ENCODE data around the gene FBXO4.
A peak's percentile ranks its signal among the peaks of the same experiment; 100 is the strongest.
"Not testable (repeated sequence)": the region's sequence is repeated elsewhere in the genome, so short reads cannot be mapped to it uniquely, and the experiment has no call there.

FBXO4 gene

DNA sequence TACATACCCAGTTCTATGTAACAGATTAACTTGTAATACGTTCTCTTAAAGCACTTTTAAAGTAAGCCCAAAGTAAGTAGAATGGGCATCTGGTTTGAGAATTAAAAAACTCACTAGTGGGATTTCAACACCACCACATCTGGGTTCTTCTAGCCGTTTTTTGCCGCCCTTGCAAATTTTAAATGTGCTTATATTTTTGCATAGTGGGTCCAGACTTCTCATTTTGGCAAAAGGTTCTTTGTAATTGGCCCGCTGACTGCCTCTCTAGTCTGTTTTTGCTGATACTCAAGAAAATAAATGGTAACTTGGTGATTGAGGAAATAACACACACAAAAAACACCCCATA is 582 bp upstream of the FBXO4 start:
- no peak for DNase-seq

DNA sequence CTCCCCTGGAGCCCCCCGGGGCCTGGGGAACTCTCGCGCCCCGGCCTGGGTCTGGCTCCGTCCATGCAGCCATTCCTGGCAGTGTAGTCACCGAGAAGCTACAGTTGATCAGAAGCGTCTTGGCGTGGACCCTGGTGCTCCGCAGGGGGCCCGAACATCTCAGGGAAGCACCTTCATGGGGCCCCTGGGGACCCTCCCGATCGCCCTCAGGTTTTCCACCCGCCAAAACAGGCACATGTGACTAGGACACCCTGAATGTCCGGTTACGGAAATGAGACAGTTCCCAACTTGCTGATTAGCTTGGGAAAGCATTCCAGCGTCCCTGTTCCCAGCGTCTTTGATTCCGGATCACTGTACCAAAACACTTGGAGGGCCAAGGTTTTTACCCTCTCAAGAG is 472 bp downstream of the FBXO4 start:
- DNase-seq: peak; percentile 40 to 50

DNA sequence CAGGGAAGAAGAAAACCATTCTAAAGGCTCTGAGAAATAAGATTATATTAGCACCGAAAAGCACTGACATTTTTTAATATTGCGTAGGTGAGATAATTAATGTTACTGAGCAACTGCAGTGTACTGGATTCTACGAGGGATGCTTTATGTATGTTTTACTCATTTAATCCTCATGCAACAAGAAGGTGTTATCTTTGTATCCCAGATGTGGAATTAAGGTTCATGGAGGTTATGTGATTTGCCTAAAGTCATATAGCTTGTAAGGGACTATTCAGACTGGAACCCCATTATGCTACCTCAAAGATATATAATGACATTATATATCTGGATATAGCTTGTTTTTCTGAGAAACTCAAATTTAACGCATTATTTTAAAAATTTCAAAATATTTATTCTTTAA is 2.5 kb downstream of the FBXO4 start:
- DNase-seq: no peak

DNA sequence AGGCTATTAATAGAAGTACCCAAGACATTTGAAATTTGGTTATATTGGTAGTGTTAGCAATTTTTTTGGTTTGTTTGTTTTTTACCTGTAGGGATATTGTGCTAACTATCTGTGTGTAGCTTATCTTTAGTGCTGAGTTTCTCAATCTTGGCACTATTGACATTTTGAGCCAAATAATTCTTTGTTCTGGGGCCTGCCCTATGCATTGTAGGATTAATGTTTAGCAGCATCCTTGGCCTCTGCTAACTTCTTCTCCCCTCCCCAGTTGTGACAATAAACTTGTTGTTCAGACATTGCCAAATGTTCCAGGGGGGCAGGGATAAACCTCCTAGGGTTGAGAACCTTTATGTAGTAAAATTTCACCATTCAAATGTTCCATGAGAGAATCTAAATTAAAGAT is 4.0 kb downstream of the FBXO4 start:
- DNase-seq: no peak

DNA sequence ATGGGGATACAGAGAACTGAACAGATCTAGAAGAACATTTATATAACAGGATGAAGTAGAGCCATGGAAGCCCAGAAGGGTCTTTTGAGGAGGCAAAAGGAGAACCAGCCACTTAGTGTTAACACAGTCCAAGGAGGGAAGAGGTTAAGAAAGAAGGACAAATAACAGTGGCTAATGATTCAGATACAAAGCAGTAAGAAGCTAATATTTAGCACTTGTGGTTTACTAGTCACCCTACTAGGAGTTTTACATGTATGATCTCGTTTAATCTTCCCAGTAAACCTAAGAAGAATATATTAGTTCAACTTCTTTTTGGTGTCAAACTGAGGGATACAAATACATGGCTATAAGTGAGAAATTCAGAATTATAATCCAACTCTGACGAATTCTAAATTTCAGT is 7.7 kb downstream of the FBXO4 start:
- DNase-seq: no peak

DNA sequence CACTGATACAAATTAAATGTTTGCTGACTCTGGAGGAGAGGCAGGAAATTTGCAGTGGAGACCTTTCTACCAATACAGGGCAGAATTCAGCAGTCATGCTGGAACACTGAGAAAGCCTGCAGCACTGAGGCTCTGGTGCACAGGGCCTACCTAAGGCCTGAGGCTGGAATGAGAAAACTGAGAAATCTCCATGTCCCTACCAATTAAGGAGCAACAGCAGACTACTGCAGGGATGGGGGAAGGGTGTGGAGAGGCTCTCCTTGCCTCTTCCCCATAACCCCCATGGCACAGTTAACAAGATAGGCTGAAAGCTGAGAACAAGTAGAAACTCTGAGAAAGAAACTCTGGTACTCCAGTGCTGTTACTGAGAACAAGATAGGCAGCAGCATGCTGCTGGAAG is 10.5 kb downstream of the FBXO4 start:
- DNase-seq: no peak

DNA sequence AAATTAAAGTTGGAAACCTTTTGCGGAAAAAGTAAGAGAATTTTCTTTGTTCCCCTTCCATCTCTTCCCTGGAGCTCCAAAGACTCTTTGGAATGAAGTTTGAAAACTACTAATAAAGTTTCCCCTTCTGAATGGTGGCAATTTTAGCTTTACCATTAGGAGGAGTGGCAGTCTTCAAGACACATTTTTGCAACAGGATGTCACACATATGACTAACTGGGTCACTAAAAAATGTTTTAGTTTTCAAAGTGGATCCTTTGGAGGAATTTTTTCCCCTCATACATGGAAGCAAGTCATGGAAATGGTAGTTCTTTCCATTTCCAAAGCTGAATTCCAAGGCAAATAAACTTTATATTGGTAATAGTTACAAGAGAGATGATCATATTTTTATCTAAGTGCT is 15.6 kb downstream of the FBXO4 start:
- DNase-seq: no peak

DNA sequence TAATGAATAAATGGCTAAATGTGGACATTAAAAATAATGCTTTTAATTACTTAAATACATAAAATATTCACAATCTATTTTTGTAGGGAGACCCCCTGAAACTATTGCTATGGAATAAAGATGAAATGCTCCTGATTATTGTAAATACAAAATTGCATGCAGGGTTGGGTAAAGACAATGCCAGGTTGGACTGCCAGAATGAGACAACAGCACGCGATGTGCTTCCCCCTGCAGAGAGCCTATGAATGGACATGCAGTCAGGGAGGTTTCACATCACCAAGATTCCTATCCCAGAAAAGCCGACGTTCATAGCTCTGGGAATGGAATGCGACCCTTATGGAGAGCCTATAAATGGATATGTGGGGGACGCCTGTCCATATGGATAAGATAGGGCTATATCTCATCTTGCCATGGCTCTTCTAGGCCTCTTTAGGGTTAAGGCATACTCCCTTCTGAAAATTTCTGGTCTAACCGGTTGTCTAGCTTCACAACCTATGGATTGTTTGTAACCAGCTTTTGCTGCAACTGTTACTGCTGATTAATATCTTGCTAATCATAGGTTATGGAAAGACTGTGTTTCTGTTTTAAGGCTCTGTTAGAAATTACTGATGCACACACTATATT is 20.4 kb downstream of the FBXO4 start:
- not testable (repeated sequence) for DNase-seq

DNA sequence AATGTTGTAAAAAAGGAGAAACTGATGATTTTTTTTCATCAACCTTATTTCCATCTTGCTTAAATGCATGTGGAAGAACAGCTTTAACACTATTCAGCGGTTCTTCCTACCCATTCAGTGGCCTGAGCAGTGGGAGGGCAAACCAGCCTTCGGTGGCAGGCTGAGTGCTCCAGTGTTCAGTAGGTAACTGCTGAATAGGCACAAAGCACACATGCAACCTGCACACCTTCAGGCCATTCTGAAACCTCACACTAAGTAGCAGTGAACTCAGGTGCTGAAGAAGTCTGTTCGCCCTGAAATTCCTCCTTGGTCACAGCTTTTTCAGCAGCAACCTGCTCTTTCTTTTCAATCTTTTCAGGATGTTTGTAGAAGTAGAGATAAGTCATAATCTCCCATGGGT is 26.1 kb downstream of the FBXO4 start:
- DNase-seq: no peak

DNA sequence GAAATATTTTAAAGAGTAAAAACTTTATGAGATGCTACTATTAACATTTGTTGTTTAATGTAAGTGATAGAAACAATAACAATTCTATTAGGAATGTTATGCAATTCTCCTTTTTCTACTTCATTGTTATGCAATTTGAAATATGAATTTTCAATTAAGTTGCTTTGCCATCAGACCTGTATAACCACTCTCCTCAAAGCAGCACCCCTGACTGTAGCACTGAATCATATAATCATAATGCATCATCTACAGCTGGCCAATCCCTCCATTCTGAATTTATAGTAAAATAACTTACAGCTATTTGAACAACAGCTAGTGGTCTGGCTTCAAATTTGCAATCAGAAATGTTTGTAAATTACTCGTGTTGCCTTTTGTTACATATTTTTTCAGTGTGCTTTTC is 29.2 kb downstream of the FBXO4 start:
- DNase-seq: no peak

DNA sequence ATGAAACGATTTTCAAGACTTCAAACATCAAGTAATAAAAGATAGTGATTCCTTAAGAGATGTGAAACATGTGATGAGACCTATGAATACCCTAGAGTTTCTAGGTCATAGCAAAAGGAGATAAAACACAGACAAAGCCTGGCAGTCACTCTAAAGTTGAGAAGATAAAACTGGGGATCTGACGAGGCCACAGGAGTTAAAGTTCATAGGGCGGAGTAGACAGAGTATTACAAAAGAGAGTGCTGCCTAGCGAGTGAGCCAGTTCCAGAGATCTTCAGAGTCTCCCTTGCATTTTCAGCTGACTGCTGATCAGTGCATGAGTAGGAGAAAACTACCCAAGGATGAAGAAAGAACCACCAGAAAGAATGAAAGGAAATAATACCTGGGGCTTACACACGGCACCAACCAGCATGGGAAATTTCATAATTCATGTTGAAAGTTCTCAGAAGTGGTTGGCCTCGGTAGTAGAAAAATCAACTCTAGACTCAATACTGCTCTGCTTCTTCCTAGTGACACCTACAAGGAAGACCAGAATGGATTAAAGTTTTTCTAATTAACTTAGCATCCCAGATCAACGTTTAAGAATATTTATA is 30.4 kb downstream of the FBXO4 start:
- no peak for DNase-seq

DNA sequence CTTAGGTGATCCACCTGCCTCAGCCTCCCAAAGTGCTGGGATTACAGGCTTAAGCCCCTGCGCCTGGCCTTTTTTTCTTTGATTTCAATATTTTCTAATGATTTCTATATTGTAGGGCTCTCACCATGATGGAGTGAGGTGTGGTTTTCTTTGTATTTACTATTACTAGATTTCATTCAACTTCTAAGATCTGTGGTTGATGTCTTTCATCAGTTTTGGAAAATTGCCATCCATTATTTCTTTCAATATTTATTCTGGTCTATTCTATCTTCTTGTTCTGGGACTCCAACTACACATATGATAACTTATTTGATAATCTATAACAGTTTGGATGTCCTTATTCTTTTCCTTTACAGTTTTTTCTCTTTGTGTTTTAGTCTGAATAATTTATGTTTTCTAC is 31.9 kb downstream of the FBXO4 start:
- DNase-seq: no peak

DNA sequence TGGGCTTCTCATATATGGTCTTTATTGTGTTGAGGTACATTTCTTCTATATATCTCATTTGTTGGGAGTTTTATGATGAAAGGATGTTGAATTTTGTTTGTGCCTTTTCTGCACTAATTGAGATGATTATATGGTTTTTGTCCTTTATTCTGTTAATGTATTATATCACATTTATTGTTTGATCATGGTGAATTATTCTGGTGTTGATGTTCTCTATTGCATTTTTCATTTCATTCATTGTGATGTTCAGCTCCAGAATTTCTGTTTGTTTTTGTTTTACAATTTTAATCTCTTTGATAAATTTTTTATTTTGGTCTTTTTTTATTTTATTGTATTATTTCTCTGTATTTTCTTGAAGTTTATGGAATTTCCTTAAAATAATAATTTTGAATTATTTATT is 35.4 kb downstream of the FBXO4 start:
- no peak for DNase-seq

DNA sequence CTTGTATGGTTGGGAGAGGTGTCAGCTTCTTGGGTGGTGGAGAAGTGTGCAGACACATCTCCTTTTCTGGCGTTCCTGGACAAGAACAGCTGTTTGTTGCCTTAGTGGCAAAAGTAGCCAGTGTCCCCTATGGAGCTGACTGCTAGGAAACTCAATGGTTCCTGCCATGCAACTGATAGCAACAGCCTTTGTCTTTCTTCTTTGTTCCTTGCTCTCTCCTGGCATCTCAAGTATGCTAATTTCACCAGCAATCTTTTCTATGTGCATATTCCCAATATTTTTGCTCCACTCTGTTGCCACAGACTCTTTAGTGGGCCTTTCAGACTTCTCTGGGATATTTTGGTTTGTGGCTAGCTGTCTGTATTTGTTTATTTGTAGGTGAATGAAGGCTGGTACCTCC is 36.7 kb downstream of the FBXO4 start:
- DNase-seq: no peak

DNA sequence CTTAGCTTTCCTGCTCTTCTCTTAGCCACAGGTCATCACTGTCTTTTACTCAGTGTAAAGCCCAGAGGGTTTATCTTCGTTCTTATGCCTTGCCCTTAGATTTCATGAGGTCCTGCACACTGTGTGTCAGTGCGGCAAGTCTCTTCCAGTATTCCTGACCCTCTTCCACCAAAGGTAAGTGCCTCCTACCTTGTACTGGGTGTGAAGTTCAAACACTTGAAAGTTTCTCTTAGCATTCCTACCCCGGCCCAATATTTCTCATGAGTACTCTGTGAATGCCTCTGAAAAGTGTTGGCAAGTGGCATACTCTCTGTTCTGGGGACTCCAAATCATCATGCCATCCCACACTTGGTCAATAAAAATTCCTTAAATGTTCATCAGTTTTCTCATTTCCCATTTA is 37.4 kb downstream of the FBXO4 start:
- no peak for DNase-seq

DNA sequence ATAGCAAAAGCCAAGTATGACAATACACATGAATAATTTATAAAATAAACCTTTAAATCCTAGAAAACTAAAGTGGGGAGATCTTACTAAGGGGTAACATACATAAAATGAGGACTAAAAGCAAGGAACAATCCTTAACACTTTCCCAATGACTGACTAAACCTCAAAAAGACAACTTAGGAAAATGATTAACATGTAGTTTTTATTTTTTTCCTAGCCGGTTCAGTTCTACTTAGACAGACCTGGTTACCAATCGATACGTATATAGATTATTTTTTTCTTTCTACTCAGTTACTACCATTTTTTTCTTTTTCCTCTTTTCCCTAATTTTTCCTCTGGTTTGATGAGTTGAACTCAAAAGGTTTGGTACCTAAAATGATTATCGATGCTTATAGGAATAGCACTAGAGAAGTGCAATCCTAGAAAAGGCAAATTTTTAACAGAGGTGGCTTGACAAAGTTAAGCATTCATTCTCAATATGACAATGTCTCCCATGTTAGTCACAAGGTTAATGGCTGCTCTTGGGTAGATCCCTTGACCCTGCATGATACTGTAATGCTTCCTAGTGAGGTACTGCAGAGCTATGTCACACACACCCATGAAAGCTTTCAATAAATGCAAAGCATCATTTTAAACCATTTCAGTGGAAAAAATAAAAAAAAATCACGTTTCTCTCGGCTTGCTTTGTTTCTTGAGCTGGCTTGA is 41.5 kb downstream of the FBXO4 start:
- DNase-seq: no peak

DNA sequence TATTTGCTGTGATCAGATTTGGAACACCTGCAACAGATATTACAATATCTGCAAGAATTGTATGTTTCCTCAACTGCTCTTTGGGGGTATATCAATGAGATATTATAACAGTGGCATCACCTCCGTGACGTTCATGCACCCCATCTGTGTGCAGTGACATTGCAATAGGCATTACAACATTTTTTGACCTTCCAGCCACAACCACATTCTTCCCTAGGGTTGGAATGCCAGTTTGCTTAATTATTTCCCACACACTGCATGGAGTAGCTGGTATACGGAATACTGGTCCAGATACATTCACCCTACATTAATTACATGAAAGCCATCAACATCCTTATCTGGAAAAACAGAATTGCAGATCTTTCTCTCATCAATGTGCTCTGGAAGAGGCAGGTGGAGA is 42.3 kb downstream of the FBXO4 start:
- no peak for DNase-seq

DNA sequence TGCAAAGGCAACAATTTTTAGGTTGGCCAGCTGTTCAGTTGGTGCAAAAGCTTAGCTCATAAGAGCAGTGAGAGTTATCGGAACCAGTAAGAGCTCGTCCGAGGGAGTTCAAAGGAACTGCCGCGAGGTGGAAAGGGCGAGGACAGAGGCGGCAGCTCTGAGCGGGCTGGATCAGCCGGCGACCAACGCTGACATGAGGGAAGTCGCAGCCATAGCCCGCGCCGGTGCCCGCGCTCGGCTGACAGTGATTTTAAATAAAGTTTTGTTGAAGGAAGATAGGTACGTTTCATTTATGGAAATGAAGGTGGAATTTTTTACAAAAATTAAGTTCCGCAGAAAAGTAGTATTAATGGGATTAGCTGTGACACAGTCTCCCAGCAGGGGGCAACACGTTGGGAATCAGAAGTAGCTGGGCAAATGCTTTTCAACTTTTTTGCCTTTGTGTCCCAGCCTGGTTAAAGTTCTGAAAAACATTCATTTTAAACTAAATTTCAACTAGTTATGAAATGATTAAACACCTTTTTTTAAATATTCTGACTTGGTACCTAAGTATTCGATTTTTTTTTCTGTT is 43.2 kb downstream of the FBXO4 start:
- DNase-seq: no peak

DNA sequence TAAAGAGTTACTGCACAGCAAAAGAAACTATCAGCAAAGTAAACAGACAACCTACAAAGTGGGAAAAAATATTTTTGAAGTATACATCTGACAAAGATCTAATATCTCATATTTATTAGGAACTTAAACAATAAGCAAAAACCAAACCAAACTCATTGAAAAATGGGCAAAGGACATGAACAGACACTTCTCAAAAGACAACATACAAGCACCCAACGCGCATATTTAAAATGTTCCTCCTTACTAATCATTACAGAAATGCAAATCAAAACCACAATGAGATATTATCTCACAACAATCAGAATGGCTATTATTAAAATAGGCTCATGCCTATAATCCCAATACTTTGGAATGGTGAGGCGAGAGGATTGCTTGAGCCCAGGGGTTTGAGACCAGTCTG is 48.0 kb downstream of the FBXO4 start:
- DNase-seq: no peak

DNA sequence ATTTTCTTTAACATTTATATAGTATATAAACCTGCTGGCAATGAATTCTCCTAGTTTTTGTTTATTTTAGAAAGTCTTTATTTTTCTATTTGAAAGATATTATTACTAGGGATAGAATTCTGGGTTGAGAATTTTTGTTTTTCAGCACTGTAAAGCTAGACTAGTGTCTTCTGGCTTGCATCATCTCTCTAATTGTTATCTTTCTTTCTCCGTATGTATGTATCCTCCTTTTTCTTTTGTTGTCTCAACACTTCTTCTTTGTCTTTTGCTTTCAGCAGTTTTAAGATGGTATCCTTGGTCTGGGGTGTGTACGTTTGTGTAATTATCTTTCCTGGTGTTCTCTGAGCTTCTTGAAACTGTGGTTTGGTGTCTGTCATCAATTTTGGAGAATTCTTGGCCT is 48.8 kb downstream of the FBXO4 start:
- DNase-seq: no peak

DNA sequence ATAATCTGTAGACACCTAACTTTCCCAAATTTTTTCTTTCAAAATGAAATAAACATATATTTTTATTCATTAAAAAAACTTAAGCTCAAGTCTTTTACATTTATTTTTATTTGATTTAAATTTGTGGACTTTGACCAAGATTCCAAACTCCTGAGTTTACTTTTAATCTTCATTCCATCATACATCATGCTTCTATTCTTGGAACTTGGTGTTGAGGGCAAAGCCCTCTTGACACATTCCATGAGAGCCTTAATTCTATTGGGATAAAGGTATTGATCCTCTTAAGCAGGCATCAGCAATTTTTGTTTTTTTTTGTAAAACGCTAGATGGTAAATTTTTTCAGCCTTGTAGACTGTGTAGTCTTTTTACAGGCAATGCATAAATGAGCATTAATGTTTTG is 53.6 kb downstream of the FBXO4 start:
- DNase-seq: no peak

DNA sequence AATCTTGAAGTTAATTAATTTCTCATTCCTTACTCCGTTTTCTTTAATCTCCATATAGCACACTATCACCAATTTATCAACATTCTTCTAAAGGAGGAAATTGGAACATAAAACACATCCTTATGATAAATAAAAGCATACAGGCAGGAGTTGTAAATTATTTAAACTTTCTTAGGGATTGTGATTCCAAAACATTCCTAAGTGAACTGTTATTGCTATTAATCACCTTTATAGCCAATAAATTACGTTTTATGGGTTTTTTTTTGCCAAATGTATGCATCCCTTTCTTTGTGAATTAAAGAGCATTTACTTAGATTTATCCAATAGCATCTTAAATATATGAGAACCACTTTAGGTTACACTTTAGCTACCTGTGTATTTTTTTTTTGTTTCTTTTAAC is 55.3 kb downstream of the FBXO4 start:
- no peak for DNase-seq

DNA sequence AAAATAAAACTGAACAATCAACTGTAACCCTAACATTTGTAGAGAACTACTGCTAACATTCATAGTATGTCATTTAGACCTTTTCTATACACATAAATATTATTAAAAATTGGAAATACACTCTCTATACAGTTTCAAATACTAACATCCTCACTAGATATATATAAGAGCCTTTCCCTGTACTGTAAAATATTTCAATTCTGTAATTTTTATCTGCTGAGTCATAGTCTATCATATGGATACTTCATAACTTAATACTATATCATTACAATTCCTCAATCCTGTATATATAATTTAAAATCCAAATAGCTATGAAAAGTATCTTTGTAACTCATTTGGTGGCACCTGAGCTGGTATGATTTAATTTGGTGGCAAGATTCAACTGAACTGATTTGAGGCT is 55.8 kb downstream of the FBXO4 start:
- DNase-seq: no peak

DNA sequence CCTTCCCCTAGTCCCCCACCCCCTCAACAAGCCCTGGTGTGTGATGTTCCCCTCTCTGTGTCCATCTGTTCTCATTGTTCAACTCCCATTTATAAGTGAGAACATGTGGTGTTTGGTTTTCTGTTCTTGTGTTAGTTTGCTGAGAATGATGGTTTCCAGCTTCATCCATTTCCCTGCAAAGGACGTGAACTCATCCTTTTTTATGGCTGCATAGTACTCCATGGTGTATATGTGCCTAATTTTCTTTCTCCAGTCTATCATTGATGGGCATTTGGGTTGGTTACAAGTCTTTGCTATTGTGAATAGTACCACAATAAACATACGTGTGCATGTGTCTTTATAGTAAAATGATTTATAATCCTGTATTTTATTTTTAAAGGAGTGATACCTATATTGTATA is 57.8 kb downstream of the FBXO4 start:
- not testable (repeated sequence) for DNase-seq

DNA sequence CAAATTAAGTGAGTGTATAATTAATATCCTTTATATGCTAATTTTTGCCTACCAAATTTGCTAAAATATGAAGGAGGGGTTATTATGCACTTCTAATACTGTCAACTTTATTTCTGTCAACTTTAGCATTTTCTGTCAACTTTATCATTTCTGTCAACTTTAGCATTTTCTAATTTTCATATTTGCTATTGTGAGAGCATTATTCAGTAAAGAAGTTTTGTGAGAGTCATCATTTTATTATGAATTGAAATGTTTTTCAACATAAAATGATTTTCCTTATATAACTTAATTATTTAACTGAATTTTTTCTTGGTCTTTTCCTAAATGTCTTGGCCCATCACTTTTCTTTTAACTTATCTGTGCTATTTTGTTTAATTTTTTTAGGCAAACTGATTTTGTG is 58.2 kb downstream of the FBXO4 start:
- DNase-seq: no peak
